Activated CD4-positive, alpha-beta T cell treated with anti-CD3 and anti-CD28 coated beads for 36 hours (primary cell): ENCODE data around the gene NBL1. TPM values are rescaled to one million over a fixed set of nuclear protein-coding genes. Genes with fewer than 3 reads are reported as not detected.
A peak's percentile ranks its signal among the peaks of the same experiment; 100 is the strongest.

ENCODE experiments used
- ATAC-seq: fragments of 200-7000 bp; cut with Tn5 transposase; one replicate; pipeline ENCODE4 v1.10.0; 2021; ENCODE audit warnings: mild to moderate bottlenecking, moderate library complexity
- CTCF ChIA-PET: fragments of 350-600 bp; sonication (Branson Sonifier 250); formaldehyde crosslinking; loops from one replicate; lab custom pipeline; 2021; ENCODE audit warnings: antibody characterized with exemption; lab: Charles Lee
- POLR2A ChIA-PET: fragments of 350-600 bp; sonication (Branson Sonifier 250); formaldehyde crosslinking; loops from one replicate; lab custom pipeline; 2021; ENCODE audit warnings: antibody characterized with exemption, inconsistent platforms; lab: Charles Lee
- DNase-seq: peaks from one replicate; pipeline ENCODE4 v3.0.0-alpha.2; 2020
- H3K27ac Mint-ChIP-seq: one replicate; pipeline ENCODE4 v1.8.0; 2021; ENCODE audit warnings: mixed read lengths
- H3K27me3 Mint-ChIP-seq: one replicate; pipeline ENCODE4 v1.8.0; 2021; ENCODE audit warnings: mixed read lengths
- H3K36me3 Mint-ChIP-seq: one replicate; pipeline ENCODE4 v1.8.0; 2021; ENCODE audit warnings: low read depth, mixed read lengths
- H3K4me1 Mint-ChIP-seq: one replicate; pipeline ENCODE4 v1.8.0; 2021; ENCODE audit warnings: mixed read lengths
- H3K4me3 Mint-ChIP-seq: one replicate; pipeline ENCODE4 v1.8.0; 2021; ENCODE audit warnings: mild to moderate bottlenecking, moderate library complexity, mixed read lengths
- H3K9me3 Mint-ChIP-seq: one replicate; pipeline ENCODE4 v1.8.0; 2021; ENCODE audit warnings: low read depth, mixed read lengths
- intact Hi-C, 2 experiments: fragments of 100-400 bp; cut with DNase I in 1 of 2; cut with micrococcal nuclease in 1 of 2; formaldehyde crosslinking; loops; one replicate each; pipeline versions ENCODE4 v1.14.2 to v1.15.1; 2022 to 2024; cut with DNase I, micrococcal nuclease
- total RNA-seq, 2 experiments: library from RNA; stranded (reverse); gene quantifications; one replicate each; pipeline ENCODE4 v1.2.3, GENCODE V29; 2021

The NBL1 gene
- total RNA-seq, 2 experiments from 2014 or later = 10.5 to 10.7 TPM

DNA sequence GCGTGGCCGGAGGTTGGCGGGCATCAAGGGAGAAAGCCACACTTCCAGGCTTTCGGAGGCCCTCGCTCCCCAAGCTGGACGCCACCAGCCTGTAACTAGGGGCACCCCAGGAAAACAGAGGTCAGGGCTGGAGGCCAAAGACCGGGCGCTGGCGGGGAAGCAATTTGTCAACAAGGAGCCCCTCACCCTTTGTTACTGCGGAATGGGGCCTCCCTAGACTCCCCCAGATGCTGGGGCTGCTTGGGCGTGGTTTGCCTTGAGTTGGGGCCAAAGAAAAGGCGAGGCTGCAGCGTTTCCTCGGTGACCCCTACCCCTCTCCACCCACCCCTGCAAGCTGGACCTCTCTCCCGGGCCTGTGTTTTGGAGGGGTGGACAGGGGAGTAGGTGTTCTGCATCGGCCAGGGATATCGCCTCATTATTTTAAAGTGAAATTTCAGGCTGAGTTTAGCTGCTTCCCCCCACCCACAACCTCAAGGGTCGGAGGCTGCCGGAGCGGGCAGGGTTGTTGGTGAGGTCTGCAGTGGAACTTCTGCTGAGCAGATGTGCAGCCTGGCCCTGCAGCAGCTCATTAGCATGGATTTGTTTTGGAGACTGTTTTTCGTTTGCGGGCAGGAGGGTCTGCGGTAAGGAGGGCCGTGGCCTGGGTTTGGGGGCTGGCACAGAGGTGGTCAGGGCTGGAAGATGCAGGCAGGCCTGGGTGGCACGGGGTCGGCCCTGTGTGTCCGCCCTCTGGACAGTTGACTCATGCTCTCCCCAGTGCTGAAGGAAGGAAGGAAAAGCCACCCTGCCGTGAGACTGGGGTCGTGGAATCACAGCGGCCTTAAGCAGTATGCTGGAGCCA, 1.5 kb downstream of the NBL1 start:
- CTCF ChIA-PET = interaction anchor here (0.7 to 4.1 kb wide), 2 partner anchors 15 to 16 kb away, joined by 6 to 27 read pairs; no protein-coding TSS in a partner anchor
- peaks cover 18% of the 10 kb centered on the region for H3K27me3 Mint-ChIP-seq
- no peaks in the 10 kb centered on the region for H3K36me3 Mint-ChIP-seq
- ATAC-seq (no peak), DNase-seq (no peak)
- H3K27ac Mint-ChIP-seq = no peak overlapping the region
- intact Hi-C loops = loop anchor here (2.0 to 5.0 kb wide), 3 partner anchors 48 to 395 kb away; partner anchors contain the start of genes CAPZB (in 1 of the 2), EMC1 (in 1 of the 2) and MRTO4 (in 1 of the 2)
- POLR2A ChIA-PET = no interaction called here
- peak overlapping the region; percentile 88 for H3K4me3 Mint-ChIP-seq
- no peaks in the 10 kb centered on the region for H3K9me3 Mint-ChIP-seq
- H3K4me1 Mint-ChIP-seq = peaks cover 21% of the 10 kb centered on the region

DNA sequence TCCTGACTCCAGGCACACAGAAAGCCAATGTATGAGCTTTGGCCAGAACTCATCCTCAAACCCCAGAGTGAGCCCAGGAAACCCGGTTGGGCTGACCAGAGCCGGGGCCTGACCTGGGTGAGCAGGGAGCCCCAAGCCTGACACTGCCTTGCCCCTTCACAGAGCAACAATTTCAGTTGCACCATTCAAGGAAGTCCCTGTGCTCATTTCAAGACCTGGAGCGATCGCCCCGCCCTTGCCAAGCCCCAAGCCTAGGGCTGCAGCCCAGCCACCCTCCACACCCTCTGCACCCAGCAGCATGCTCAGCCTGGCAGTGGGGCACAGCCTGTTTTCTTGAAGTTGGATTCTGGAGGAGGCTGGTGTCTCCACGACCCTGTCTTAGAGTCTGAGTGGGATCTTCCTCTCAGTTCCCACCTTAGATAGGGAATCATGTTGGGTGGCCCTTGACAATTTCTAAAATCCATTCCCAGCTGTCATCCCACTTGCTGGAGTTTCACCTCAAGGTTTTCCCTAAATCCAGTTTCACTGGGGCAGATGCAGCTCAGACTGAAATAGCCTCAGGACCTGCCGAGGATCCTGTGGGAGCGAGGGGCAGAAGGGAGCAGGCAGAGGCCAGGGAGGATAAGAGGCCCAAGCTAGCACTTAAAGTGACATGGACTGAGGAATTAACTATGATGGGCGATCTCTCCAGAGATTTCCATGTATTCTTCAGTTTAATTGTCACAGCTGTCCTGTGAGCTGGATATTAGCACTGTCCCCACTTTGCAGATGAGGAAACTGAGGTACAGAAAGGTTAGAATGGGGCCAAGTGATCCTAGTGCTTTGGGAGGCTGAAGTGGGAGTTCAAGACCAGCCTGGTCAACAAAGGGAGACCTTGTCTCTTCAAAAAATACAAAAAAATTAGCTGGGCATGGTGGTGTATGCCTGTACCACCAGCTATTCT, 2.5 kb downstream of the NBL1 start:
- no peak for ATAC-seq
- DNase-seq = peak; percentile 46
- H3K36me3 Mint-ChIP-seq = no peaks in the 10 kb centered on the region
- intact Hi-C loops = loop anchor here in 1 of 2 experiments (5.0 kb wide), 1 partner anchor 49 kb away; a partner anchor contains a TSS
- POLR2A ChIA-PET = no interaction called here
- CTCF ChIA-PET = interaction anchor here (0.5 to 4.1 kb wide), 12 partner anchors 9 to 283 kb away, joined by 3 to 27 read pairs (median 3); no protein-coding TSS in a partner anchor
- H3K27ac Mint-ChIP-seq = no peak overlapping the region
- no peaks in the 10 kb centered on the region for H3K9me3 Mint-ChIP-seq
- H3K4me1 Mint-ChIP-seq = peaks cover 21% of the 10 kb centered on the region
- H3K27me3 Mint-ChIP-seq = peaks cover 15% of the 10 kb centered on the region
- no peak overlapping the region for H3K4me3 Mint-ChIP-seq

DNA sequence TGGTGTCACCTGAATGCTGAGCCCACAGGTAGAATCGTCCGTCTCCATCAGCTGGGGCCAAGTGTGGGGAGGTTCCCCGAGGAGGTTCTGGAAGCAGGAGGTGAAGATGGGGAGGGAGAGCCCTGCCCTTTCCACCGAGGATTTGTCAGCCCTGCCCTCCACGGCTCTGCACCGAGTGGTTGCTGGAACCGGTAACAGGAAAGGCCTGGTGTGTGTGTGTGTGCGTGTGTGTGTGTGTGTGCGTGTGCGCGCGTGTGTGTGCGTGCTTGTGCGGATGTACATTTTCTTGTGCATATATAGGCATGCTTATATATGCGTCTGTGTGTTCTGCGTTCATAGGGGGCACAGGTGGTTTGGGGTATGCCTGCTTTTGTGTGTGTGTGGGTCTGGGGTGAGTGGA, 3.5 kb downstream of the NBL1 start:
- no peak overlapping the region for H3K27ac Mint-ChIP-seq
- H3K4me3 Mint-ChIP-seq = no peak overlapping the region
- ChIA-PET CTCF (interaction anchor here (0.6 to 4.1 kb wide), 8 partner anchors 12 to 224 kb away, joined by 3 to 27 read pairs (median 3); no protein-coding TSS in a partner anchor), POLR2A (no interaction called here)
- peaks cover 12% of the 10 kb centered on the region for H3K27me3 Mint-ChIP-seq
- ATAC-seq (no peak), DNase-seq (peak; percentile 34)
- intact Hi-C loops = loop anchor here in 1 of 2 experiments (5.0 kb wide), 1 partner anchor 50 kb away; a partner anchor contains a TSS
- peaks cover 21% of the 10 kb centered on the region for H3K4me1 Mint-ChIP-seq
- H3K9me3 Mint-ChIP-seq = no peaks in the 10 kb centered on the region
- no peaks in the 10 kb centered on the region for H3K36me3 Mint-ChIP-seq

DNA sequence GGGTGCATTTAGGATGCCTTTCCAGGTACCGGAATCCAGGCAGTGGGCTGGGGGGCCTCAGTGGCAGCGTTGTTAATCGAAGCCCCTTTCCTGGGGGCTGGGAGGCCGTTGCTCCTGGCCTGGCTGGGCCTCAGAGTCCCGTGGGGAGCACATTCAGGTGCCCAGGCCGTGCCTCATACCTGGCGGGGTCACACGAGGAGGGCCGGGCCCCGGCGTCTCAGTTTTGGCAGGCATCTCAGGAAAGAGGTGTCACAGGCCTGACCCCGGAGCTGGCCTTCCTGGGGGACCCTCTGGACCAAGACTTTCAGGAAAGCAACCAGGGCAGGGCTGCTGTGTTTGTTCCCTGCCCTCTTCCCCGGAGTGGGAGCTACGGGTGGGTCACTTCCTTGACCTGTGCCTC, 4.1 kb downstream of the NBL1 start:
- H3K27ac Mint-ChIP-seq = no peak overlapping the region
- peaks cover 18% of the 10 kb centered on the region for H3K4me1 Mint-ChIP-seq
- H3K27me3 Mint-ChIP-seq = peaks cover 6% of the 10 kb centered on the region
- H3K4me3 Mint-ChIP-seq = no peak overlapping the region
- CTCF ChIA-PET = interaction anchor here (0.7 to 4.1 kb wide), 6 partner anchors 13 to 465 kb away, joined by 3 to 27 read pairs (median 3); no protein-coding TSS in a partner anchor
- DNase-seq (no peak), ATAC-seq (no peak)
- intact Hi-C loops = loop anchor here in 1 of 2 experiments (5.0 kb wide), 1 partner anchor 51 kb away; a partner anchor contains a TSS
- POLR2A ChIA-PET = no interaction called here
- no peaks in the 10 kb centered on the region for H3K9me3 Mint-ChIP-seq
- H3K36me3 Mint-ChIP-seq = no peaks in the 10 kb centered on the region

DNA sequence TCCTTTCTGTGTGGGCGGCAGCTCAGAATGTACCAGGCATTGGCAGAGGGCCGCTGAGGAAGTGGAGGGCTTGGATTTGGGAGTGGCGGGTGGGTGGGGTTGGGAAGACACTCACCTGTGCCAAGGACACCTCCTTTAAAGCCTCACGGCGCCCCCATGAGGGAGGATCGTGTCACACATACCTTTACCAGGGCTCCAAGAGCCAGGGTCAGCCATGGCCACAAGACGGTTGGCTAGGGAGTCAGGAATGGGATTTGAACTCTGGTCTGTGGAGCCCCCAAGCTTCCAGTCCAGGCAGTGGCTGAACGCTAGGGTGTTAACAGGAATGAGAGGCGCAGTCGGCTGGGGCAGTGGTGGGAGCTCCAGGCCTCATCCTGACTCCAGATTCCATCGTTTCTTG, 4.6 kb downstream of the NBL1 start:
- Mint-ChIP-seq H3K9me3 (no peaks in the 10 kb centered on the region), H3K4me3 (no peak overlapping the region), H3K4me1 (peaks cover 16% of the 10 kb centered on the region), H3K36me3 (no peaks in the 10 kb centered on the region), H3K27ac (no peak overlapping the region), H3K27me3 (peaks cover 2% of the 10 kb centered on the region)
- no peak for ATAC-seq
- DNase-seq = peak; percentile 65
- intact Hi-C loops = loop anchor here in 1 of 2 experiments (5.0 kb wide), 1 partner anchor 51 kb away; a partner anchor contains a TSS
- ChIA-PET POLR2A (no interaction called here), CTCF (interaction anchor here (0.7 to 4.1 kb wide), 4 partner anchors 12 to 466 kb away, joined by 3 to 27 read pairs (median 3); no protein-coding TSS in a partner anchor)

DNA sequence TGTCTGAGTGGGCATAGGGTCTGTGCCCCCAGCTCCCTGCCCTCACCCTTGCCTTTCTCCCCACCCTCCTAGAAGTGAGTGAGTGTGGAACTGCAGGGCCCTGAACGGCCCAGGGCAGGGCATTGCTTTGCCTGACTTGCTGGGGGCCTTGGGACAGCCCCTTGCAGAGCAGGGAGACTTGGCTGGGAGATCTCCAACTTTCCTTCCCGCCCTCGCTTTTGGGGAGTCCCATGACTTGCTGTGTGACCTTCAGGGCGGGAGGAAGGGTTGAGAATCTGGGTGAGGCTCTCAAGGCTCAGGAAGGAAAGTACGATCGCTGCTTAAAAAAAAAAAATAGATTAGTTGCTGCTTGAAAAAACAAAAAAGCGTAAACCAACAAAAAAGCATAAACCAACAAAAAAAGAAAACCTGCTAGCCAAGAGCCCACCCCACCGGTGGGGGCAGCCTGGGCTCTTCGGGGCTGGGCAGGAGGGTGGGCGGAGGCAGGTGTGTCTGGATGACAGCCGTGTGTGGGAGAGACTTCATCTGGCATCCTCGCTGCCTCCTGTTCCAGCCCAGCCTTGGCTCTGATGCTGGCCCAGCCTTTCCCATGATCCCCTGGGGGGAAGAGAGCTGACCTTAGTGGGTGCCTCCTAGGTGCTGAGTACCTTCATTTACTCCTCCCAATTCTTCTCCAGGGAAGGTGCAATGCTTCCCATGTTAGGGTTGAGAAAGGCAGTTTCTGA, 6.5 kb downstream of the NBL1 start:
- Mint-ChIP-seq H3K4me3 (no peak overlapping the region), H3K36me3 (no peaks in the 10 kb centered on the region), H3K27me3 (no peaks in the 10 kb centered on the region), H3K4me1 (peaks cover 21% of the 10 kb centered on the region), H3K27ac (no peak overlapping the region), H3K9me3 (no peaks in the 10 kb centered on the region)
- intact Hi-C loops = loop anchor here (5.0 to 10.0 kb wide), 6 partner anchors 163 to 396 kb away; partner anchors contain the start of genes AKR7A2 (in 2 of the 2), SLC66A1 (in 2 of the 2), CAPZB (in 1 of the 2) and EMC1 (in 1 of the 2)
- DNase-seq (no peak), ATAC-seq (no peak)
- CTCF ChIA-PET = interaction anchor here (0.6 to 1.2 kb wide), 9 partner anchors 9 to 547 kb away, joined by 3 to 7 read pairs (median 3); partner anchors contain the start of gene AKR7A3
- POLR2A ChIA-PET = no interaction called here

DNA sequence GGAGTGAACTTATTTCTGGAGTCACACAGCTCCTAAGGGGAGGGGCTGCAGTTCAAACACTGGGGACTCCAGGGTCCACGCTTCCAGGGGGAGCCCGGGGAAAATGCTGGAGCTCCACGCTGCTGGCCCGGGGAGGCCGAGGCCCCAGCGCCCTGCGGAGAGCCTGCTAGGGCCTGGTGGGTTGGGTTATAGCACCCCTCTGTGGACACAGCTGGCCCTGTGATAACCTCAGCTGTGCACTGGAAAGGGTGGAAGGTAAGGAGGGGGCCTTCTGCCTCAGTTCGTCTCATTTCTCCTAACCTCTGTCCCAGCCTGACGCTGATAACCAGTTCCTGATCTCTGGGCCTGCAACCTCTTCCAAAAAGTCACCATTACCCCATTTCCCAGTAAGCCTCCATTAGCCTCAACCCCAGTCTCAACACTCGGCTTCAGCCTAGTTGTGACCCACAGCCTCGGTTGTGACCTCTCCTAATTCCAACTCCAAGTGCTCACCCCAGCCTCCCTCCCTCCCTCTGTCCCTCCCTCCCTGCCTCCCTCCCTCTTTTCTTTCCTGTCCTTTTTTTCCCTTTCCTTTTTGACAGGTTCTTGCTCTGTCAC, 7.1 kb downstream of the NBL1 start:
- ATAC-seq (peak; percentile 72), DNase-seq (peak; percentile 73)
- Mint-ChIP-seq H3K9me3 (no peaks in the 10 kb centered on the region), H3K27me3 (no peaks in the 10 kb centered on the region), H3K36me3 (no peaks in the 10 kb centered on the region), H3K27ac (no peak overlapping the region), H3K4me3 (no peak overlapping the region), H3K4me1 (peaks cover 18% of the 10 kb centered on the region)
- intact Hi-C loops = loop anchor here (5.0 to 10.0 kb wide), 6 partner anchors 164 to 396 kb away; partner anchors contain the start of genes AKR7A2 (in 2 of the 2), SLC66A1 (in 2 of the 2), CAPZB (in 1 of the 2) and EMC1 (in 1 of the 2)
- ChIA-PET CTCF (interaction anchor here (0.6 to 1.2 kb wide), 16 partner anchors 10 to 548 kb away, joined by 3 to 7 read pairs (median 3); partner anchors contain the start of genes AKR7A3 and HTR6), POLR2A (no interaction called here)

DNA sequence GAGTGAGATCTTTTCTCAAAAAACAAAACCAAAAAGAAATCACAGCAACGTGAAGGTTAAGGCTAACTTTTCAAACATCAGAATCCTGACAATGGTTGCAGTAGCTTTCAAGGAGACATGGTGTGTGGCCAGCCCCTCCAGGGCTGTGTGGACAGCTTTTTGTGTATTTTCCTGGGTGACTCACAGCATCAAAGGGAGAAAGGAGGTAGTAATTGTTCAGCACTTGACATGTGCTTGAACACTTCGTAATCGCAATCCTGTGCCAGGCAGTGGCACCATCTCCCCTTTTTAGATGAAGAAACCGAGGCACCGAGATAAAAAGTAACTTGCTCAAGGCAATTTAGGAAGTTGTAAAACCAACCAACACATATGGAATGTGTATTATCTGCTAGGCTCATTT, 10.3 kb downstream of the NBL1 start:
- H3K9me3 Mint-ChIP-seq = no peaks in the 10 kb centered on the region
- intact Hi-C loops = loop anchor here (5.0 to 10.0 kb wide), 6 partner anchors 167 to 400 kb away; partner anchors contain the start of genes AKR7A2 (in 2 of the 2), SLC66A1 (in 2 of the 2), CAPZB (in 1 of the 2) and EMC1 (in 1 of the 2)
- no peaks in the 10 kb centered on the region for H3K27me3 Mint-ChIP-seq
- ChIA-PET POLR2A (interaction anchor here (1.0 kb wide), 1 partner anchor 58 kb away, joined by 3 read pairs; a partner anchor contains a TSS), CTCF (interaction anchor here (0.6 to 2.4 kb wide), 40 partner anchors 8 to 746 kb away, joined by 3 to 16 read pairs (median 4); partner anchors contain the start of genes EMC1, HTR6, MRTO4 and NBL1)
- H3K36me3 Mint-ChIP-seq = no peaks in the 10 kb centered on the region
- no peak overlapping the region for H3K4me3 Mint-ChIP-seq
- ATAC-seq (no peak), DNase-seq (no peak)
- H3K4me1 Mint-ChIP-seq = peaks cover 13% of the 10 kb centered on the region
- no peak overlapping the region for H3K27ac Mint-ChIP-seq

DNA sequence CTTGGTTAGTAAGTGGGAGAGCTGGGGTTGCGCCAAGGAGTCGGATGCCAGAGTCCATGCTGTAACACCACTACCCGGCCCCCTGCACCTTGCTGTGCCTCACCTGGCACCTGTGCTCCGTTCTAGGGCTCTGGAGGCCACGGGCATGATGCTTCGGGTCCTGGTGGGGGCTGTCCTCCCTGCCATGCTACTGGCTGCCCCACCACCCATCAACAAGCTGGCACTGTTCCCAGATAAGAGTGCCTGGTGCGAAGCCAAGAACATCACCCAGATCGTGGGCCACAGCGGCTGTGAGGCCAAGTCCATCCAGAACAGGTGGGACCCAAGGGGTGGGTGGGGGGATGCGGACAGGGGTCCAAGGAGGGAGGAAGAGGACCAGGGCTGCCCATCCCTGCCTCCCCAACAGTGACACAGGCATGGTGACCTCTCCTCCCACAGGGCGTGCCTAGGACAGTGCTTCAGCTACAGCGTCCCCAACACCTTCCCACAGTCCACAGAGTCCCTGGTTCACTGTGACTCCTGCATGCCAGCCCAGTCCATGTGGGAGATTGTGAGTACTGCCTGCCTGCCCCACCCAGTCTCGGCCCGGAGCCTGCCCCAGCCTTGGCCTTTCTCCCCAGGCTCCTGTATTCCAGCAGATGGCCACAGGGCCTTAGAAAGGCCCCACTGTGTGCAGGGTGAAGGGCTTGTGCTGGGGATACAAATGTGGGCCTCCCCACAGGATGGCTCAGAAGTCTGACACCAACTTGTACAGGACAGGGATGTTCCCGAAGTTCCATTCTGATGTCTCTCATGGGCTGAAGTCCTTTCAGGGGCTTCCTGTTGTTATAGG, 11.0 kb downstream of the NBL1 start:
- CTCF ChIA-PET = interaction anchor here (0.7 to 2.4 kb wide), 13 partner anchors 7 to 311 kb away, joined by 3 to 16 read pairs (median 4); partner anchors contain the start of genes HTR6 and NBL1

More for the DNA sequence above, 11.0 kb downstream of the NBL1 start:
- no peak overlapping the region for H3K4me3 Mint-ChIP-seq
- no peak overlapping the region for H3K27ac Mint-ChIP-seq
- POLR2A ChIA-PET = no interaction called here
- H3K36me3 Mint-ChIP-seq = no peaks in the 10 kb centered on the region
- ATAC-seq = no peak
- H3K4me1 Mint-ChIP-seq = peaks cover 18% of the 10 kb centered on the region
- no peaks in the 10 kb centered on the region for H3K27me3 Mint-ChIP-seq
- no peaks in the 10 kb centered on the region for H3K9me3 Mint-ChIP-seq
- DNase-seq = no peak
- intact Hi-C loops = loop anchor here (5.0 to 10.0 kb wide), 6 partner anchors 168 to 400 kb away; partner anchors contain the start of genes AKR7A2 (in 2 of the 2), SLC66A1 (in 2 of the 2), CAPZB (in 1 of the 2) and EMC1 (in 1 of the 2)
